ENCODE results near the gene REM1.

DNA sequence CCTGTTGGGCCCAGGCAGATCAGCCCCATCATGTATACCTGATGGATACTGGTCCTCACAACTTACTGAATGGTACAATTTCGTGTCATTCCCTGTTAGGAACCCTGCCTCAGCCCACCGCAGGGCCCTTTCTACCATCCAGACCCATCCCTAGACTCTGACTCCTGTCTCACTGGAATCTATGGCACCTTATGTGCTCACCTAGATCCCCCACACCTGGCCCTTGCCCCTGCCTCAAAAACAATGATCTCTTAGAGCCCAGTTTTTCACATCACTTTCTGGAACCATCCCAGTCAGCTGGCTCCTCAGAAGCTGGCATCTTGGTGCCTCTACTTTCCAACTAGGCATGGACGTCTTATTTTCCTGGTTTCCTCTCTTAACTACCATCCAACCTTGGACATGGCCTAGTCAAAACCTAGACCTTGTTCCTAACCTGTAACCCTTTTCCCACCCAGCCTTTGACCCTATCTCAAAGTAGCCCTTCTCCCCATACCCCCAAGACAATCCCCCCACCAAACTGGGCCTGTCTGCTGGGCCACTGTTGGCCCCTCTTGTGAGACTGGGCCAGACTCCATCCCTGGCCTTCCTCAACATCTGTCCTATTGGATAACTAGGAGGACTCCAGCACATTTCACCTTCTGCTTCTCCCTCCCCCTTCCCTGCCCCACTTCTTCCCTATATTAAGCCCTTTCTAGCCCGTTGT, 40.1 kb downstream of the REM1 start:
- TF ChIP-seq, protein P1, sequence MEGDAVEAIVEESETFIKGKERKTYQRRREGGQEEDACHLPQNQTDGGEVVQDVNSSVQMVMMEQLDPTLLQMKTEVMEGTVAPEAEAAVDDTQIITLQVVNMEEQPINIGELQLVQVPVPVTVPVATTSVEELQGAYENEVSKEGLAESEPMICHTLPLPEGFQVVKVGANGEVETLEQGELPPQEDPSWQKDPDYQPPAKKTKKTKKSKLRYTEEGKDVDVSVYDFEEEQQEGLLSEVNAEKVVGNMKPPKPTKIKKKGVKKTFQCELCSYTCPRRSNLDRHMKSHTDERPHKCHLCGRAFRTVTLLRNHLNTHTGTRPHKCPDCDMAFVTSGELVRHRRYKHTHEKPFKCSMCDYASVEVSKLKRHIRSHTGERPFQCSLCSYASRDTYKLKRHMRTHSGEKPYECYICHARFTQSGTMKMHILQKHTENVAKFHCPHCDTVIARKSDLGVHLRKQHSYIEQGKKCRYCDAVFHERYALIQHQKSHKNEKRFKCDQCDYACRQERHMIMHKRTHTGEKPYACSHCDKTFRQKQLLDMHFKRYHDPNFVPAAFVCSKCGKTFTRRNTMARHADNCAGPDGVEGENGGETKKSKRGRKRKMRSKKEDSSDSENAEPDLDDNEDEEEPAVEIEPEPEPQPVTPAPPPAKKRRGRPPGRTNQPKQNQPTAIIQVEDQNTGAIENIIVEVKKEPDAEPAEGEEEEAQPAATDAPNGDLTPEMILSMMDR (IDR thresholded peaks at IDR 0.05): no peak
- TF ChIP-seq, protein P2, sequence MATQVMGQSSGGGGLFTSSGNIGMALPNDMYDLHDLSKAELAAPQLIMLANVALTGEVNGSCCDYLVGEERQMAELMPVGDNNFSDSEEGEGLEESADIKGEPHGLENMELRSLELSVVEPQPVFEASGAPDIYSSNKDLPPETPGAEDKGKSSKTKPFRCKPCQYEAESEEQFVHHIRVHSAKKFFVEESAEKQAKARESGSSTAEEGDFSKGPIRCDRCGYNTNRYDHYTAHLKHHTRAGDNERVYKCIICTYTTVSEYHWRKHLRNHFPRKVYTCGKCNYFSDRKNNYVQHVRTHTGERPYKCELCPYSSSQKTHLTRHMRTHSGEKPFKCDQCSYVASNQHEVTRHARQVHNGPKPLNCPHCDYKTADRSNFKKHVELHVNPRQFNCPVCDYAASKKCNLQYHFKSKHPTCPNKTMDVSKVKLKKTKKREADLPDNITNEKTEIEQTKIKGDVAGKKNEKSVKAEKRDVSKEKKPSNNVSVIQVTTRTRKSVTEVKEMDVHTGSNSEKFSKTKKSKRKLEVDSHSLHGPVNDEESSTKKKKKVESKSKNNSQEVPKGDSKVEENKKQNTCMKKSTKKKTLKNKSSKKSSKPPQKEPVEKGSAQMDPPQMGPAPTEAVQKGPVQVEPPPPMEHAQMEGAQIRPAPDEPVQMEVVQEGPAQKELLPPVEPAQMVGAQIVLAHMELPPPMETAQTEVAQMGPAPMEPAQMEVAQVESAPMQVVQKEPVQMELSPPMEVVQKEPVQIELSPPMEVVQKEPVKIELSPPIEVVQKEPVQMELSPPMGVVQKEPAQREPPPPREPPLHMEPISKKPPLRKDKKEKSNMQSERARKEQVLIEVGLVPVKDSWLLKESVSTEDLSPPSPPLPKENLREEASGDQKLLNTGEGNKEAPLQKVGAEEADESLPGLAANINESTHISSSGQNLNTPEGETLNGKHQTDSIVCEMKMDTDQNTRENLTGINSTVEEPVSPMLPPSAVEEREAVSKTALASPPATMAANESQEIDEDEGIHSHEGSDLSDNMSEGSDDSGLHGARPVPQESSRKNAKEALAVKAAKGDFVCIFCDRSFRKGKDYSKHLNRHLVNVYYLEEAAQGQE (IDR thresholded peaks at IDR 0.05; ENCODE audit: insufficient read depth in 1 of 2, low read depth in 2 of 2, low read length in 1 of 2): no peak
- TF ChIP-seq POLR2AphosphoS5 (IDR thresholded peaks at IDR 0.05; ENCODE audit: low read depth, low read length): no peak
- no peak for TF ChIP-seq SIN3A (IDR thresholded peaks at IDR 0.05; ENCODE audit: borderline replicate concordance, insufficient read depth, low read depth, low read length)
- no peak for TF ChIP-seq TCF7L2 (IDR thresholded peaks at IDR 0.05; ENCODE audit: low read depth, low read length)

Measured in Panc1 (cell line).